ENCODE results near the gene ADAM20.

Gene ADAM20

DNA sequence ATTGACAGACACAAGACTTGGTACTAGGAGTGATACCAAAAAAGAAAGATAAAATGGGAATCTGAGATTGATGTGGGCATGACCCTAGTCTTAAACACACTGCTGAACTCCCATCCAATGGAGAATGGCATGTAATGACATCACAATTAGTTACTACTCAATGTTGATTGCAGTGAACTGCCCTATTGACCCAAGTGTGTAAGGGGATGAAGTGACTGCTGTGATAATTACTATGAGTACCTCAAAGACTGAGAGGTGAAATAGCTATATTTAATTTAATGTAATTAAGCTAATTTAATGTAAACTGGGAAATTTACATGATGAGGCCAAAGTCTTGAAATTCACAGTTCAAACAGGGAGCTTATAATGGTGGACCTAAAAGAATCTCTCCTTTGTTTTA lies at the start of gene ADAM20:
ADAM20 (minus strand) TSS at position 101 of the 400 bp plus-strand sequence. CDS start 10,247 bp downstream, outside the sequence.
- Mint-ChIP-seq H3K27ac (no peak within 1 kb of the TSS), H3K4me3 (no peak within 1 kb of the TSS), H3K4me1 (no peaks in the 10 kb centered on the region), H3K9me3 (peaks cover 8% of the 10 kb centered on the region), H3K36me3 (ENCODE audit: low read depth) (peaks cover 15% of the 10 kb centered on the region), H3K27me3 (no peaks in the 10 kb centered on the region)
- no peak for DNase-seq
- ATAC-seq, result no peak

DNA sequence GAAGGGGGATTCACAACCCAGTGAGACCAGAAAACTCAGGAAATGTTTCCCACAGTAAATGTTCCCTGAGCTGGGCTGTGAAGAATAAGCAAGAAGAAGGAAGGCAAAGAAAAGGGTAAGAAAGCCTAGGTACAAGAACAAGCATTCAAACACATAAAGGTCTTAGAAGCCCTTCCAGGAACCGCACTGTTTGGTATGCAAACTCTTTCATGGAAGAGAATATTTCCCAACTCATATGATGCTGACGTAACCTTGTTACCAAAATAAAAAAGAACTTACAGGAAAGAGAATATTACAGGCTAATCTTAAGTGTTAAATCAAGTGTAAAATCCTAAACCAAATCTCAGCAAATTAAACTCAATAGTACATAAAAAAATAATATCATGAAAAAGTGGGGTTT lies 42.1 kb upstream of the ADAM20 start:
- no peaks in the 10 kb centered on the region for H3K27me3 Mint-ChIP-seq

DNA sequence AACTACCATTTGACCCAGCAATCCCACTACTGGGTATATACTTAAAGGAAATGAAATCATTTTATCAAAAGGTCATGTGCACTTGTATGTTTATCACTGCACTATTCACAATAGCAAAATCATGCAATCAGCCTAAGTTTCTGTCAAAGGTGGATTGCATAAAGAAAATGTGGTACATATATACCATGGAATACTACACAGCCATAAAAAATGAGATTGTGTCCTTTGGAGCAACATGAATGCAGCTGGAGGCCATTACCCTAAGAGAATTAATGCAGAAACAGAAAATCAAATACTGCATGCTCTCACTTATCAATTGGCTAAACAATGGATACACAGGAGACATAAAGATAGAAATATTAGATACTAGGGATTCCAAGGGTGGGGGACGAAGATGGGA lies 38.2 kb upstream of the ADAM20 start:
- H3K4me3 Mint-ChIP-seq, result no peak overlapping the region
- ATAC-seq (no peak), DNase-seq (no peak)
- H3K36me3 Mint-ChIP-seq (ENCODE audit: low read depth), result peaks cover 49% of the 10 kb centered on the region
- H3K9me3 Mint-ChIP-seq, result peaks cover 18% of the 10 kb centered on the region
- no peaks in the 10 kb centered on the region for H3K27me3 Mint-ChIP-seq
- H3K27ac Mint-ChIP-seq, result no peak overlapping the region
- H3K4me1 Mint-ChIP-seq, result peaks cover 10% of the 10 kb centered on the region

More for the DNA sequence above, 42.1 kb upstream of the ADAM20 start:
- ATAC-seq (no peak), DNase-seq (no peak)
- H3K4me1 Mint-ChIP-seq, result no peaks in the 10 kb centered on the region
- H3K4me3 Mint-ChIP-seq, result no peak overlapping the region
- H3K27ac Mint-ChIP-seq, result no peak overlapping the region
- peaks cover 46% of the 10 kb centered on the region for H3K36me3 Mint-ChIP-seq (ENCODE audit: low read depth)
- H3K9me3 Mint-ChIP-seq, result peaks cover 11% of the 10 kb centered on the region

- H3K27ac Mint-ChIP-seq, result no peak overlapping the region
These were observed 36.3 kb upstream of the ADAM20 start for GRCh38 chr14:70571139-70571538.

GRCh38 chr14:70567791-70568190 lies 33.0 kb upstream of the ADAM20 start:
- Mint-ChIP-seq H3K36me3 (ENCODE audit: low read depth) (peaks cover 72% of the 10 kb centered on the region), H3K4me1 (peaks cover 10% of the 10 kb centered on the region), H3K4me3 (no peak overlapping the region), H3K9me3 (peaks cover 30% of the 10 kb centered on the region), H3K27me3 (no peaks in the 10 kb centered on the region), H3K27ac (no peak overlapping the region)
- ATAC-seq (no peak), DNase-seq (no peak)

More at GRCh38 chr14:70571139-70571538, 36.3 kb upstream of the ADAM20 start:
- Mint-ChIP-seq H3K4me3 (no peak overlapping the region), H3K4me1 (peaks cover 10% of the 10 kb centered on the region), H3K27me3 (no peaks in the 10 kb centered on the region), H3K9me3 (peaks cover 20% of the 10 kb centered on the region), H3K36me3 (ENCODE audit: low read depth) (peaks cover 56% of the 10 kb centered on the region)
- DNase-seq, result no peak
- ATAC-seq, result peak; percentile 28

DNA sequence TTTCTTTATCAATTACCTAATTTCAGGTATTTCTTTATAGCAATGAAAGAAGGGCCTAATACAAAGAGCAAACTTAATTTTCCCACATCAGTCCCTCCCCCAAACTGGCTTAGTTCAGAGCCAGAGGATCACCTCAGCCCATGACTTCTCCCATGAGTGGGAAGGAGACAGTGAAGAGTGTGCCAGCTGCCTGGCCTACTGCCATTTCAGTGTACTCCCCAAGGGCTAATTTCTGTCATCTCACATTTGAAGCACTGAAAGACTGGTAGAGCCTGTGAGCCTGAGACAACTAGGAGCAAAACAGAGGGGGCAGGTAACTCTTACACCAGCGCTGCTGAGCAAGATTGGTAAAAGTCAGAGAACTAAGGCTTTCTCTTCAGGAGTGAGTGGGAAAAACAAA lies 29.1 kb upstream of the ADAM20 start:
- no peak overlapping the region for H3K27ac Mint-ChIP-seq
- ATAC-seq, result no peak

DNA sequence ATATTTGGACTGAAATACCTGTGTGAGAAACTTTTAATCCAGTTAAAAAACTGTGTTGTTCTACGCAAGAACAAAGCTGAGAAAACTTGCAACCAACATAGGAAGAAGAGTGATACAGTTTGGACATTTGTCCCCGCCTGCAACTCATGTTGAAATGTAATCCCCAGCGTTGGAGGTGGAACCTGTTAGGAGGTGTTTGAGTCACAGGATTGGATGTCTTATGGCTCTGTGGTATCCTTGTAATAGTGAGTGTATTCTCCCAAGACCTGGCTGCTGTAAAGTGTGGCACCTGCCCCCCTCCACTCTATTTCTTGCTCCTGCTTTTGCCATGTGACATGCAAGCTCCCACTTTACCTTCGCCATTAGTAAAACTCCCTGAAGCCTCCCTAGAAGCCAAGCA lies 28.6 kb upstream of the ADAM20 start:
- peaks cover 31% of the 10 kb centered on the region for H3K9me3 Mint-ChIP-seq

More for the DNA sequence above, 29.1 kb upstream of the ADAM20 start:
- Mint-ChIP-seq H3K9me3 (peaks cover 31% of the 10 kb centered on the region), H3K36me3 (ENCODE audit: low read depth) (peaks cover 64% of the 10 kb centered on the region), H3K27me3 (no peaks in the 10 kb centered on the region), H3K4me1 (no peaks in the 10 kb centered on the region), H3K4me3 (no peak overlapping the region)
- DNase-seq, result no peak

GRCh38 chr14:70558356-70558755 lies 23.6 kb upstream of the ADAM20 start:
- Mint-ChIP-seq H3K27ac (no peak overlapping the region), H3K9me3 (peaks cover 20% of the 10 kb centered on the region), H3K27me3 (no peaks in the 10 kb centered on the region), H3K4me1 (peaks cover 3% of the 10 kb centered on the region), H3K4me3 (no peak overlapping the region), H3K36me3 (ENCODE audit: low read depth) (peaks cover 31% of the 10 kb centered on the region)
- DNase-seq (no peak), ATAC-seq (no peak)

More for the DNA sequence above, 28.6 kb upstream of the ADAM20 start:
- Mint-ChIP-seq H3K36me3 (ENCODE audit: low read depth) (peaks cover 64% of the 10 kb centered on the region), H3K4me1 (no peaks in the 10 kb centered on the region), H3K27me3 (no peaks in the 10 kb centered on the region), H3K27ac (no peak overlapping the region), H3K4me3 (no peak overlapping the region)
- no peak for ATAC-seq
- no peak for DNase-seq

GRCh38 chr14:70555890-70556289 lies 21.1 kb upstream of the ADAM20 start:
- no peaks in the 10 kb centered on the region for H3K27me3 Mint-ChIP-seq
- no peak overlapping the region for H3K27ac Mint-ChIP-seq
- no peak for DNase-seq
- peaks cover 3% of the 10 kb centered on the region for H3K4me1 Mint-ChIP-seq
- peaks cover under 1% of the 10 kb centered on the region for H3K9me3 Mint-ChIP-seq
- no peak overlapping the region for H3K4me3 Mint-ChIP-seq
- ATAC-seq, result no peak
- peaks cover 7% of the 10 kb centered on the region for H3K36me3 Mint-ChIP-seq (ENCODE audit: low read depth)

- DNase-seq (no peak), ATAC-seq (no peak)
- peaks cover 7% of the 10 kb centered on the region for H3K36me3 Mint-ChIP-seq (ENCODE audit: low read depth)
- H3K27me3 Mint-ChIP-seq, result no peaks in the 10 kb centered on the region
- H3K4me1 Mint-ChIP-seq, result peaks cover 2% of the 10 kb centered on the region
- no peak overlapping the region for H3K27ac Mint-ChIP-seq
- peaks cover 4% of the 10 kb centered on the region for H3K9me3 Mint-ChIP-seq
- H3K4me3 Mint-ChIP-seq, result no peak overlapping the region
These were observed 3.3 kb upstream of the ADAM20 start for GRCh38 chr14:70538087-70538486.

GRCh38 chr14:70536830-70537229 lies 2.0 kb upstream of the ADAM20 start:
- Mint-ChIP-seq H3K36me3 (ENCODE audit: low read depth) (peaks cover 15% of the 10 kb centered on the region), H3K4me3 (no peak overlapping the region), H3K27ac (no peak overlapping the region), H3K9me3 (peaks cover 8% of the 10 kb centered on the region), H3K4me1 (peaks cover 2% of the 10 kb centered on the region), H3K27me3 (no peaks in the 10 kb centered on the region)
- DNase-seq (no peak), ATAC-seq (no peak)

DNA sequence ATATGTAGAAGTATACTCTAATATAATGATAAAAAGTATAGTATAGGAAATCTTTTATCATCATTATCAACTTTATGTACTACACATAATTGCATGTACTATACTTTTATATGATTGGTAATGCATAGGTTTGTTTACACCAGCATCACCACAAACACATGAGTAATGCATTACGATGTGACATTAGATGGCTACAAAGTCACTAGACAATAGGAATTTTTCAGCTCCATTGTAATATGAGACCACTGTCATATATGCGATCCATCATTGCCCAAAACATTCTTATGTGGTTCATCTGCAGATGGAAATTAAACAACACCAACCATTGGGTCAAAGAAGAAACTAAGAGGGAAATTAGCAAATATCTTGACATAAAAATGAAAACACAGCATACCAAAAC lies 4.4 kb downstream of the ADAM20 start:
- Mint-ChIP-seq H3K27me3 (no peaks in the 10 kb centered on the region), H3K4me1 (no peaks in the 10 kb centered on the region)

GRCh38 chr14:70527501-70528105 lies 7.2 kb downstream of the ADAM20 start:
- H3K36me3 Mint-ChIP-seq (ENCODE audit: low read depth), result peaks cover 13% of the 10 kb centered on the region

More for the DNA sequence above, 4.4 kb downstream of the ADAM20 start:
- Mint-ChIP-seq H3K27ac (no peak overlapping the region), H3K36me3 (ENCODE audit: low read depth) (peaks cover 15% of the 10 kb centered on the region), H3K4me3 (no peak overlapping the region), H3K9me3 (peaks cover 8% of the 10 kb centered on the region)
- ATAC-seq (no peak), DNase-seq (no peak)

DNA sequence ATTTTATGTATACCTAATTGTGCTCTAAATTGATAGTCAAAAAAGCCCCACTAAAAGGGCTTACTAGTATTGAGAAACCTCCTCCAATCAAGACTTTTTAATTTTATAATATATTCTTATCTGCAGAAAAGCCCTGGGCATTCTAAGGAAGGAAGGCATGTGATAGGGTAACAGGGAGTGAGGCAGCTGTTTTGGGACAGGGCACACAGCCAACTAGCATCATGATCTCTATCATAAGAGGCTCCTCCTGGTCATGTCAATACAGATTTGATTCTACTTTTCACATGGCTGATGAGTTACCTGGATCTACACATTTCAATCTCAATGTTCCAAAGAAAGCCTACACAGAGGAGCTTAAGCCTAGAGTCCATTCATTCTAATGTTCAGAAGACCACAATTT lies 9.1 kb downstream of the ADAM20 start:
- H3K4me1 Mint-ChIP-seq, result no peaks in the 10 kb centered on the region
- DNase-seq (no peak), ATAC-seq (no peak)
- H3K36me3 Mint-ChIP-seq (ENCODE audit: low read depth), result peaks cover 15% of the 10 kb centered on the region
- no peak overlapping the region for H3K4me3 Mint-ChIP-seq
- no peak overlapping the region for H3K27ac Mint-ChIP-seq
- H3K9me3 Mint-ChIP-seq, result peaks cover 3% of the 10 kb centered on the region
- H3K27me3 Mint-ChIP-seq, result no peaks in the 10 kb centered on the region

More at GRCh38 chr14:70527501-70528105, 7.2 kb downstream of the ADAM20 start:
- Mint-ChIP-seq H3K9me3 (no peaks in the 10 kb centered on the region), H3K27ac (no peak overlapping the region), H3K4me1 (no peaks in the 10 kb centered on the region), H3K4me3 (no peak overlapping the region), H3K27me3 (no peaks in the 10 kb centered on the region)
- no peak for DNase-seq
- no peak for ATAC-seq

DNA sequence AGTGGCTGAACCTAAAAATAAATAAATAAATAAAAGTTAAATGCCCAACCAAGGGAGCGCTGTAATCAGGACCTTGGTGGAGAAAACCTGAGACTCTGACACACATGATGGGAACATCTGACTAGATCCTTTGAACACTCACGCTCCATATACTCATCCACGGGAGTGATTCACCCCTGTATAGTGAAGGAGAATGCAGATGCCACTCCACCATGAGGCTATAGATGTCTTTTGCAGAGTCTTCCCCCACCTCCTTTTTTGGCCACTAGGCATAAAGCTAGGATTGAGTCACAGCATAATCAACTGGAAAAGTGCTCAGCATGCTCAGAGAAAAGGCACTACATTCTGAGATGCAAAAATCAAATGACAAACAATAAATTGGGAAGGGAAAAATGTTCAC lies 19.0 kb downstream of the ADAM20 start:
- H3K4me1 Mint-ChIP-seq, result peaks cover 7% of the 10 kb centered on the region
- no peak overlapping the region for H3K4me3 Mint-ChIP-seq
- ATAC-seq, result peak; percentile 59
- peaks cover 11% of the 10 kb centered on the region for H3K9me3 Mint-ChIP-seq
- no peak overlapping the region for H3K27ac Mint-ChIP-seq
- peaks cover 8% of the 10 kb centered on the region for H3K36me3 Mint-ChIP-seq (ENCODE audit: low read depth)
- H3K27me3 Mint-ChIP-seq, result no peaks in the 10 kb centered on the region
- no peak for DNase-seq

Data from activated naive CD8-positive, alpha-beta T cell treated with anti-CD3 and anti-CD28 coated beads, Interleukin-2, amount 50 U/mL, for 24 hours (primary cell).